ENCODE data around the gene TAF8.
"Not testable (repeated sequence)": the region's sequence is repeated elsewhere in the genome, so short reads cannot be mapped to it uniquely, and the experiment has no call there.

The TAF8 gene

GRCh38 chr6:42050297-42051267, at the start of gene TAF8:
TAF8 (plus strand) TSS chr6:42050524; CDS start chr6:42050542, 18 bp downstream.
- FAIRE-seq: no peak

- no peak for FAIRE-seq
Measured at GRCh38 chr6:42001506-42001905, 48.8 kb upstream of the TAF8 start.

GRCh38 chr6:42003658-42004057, 46.7 kb upstream of the TAF8 start:
- not testable (repeated sequence) for FAIRE-seq

GRCh38 chr6:42007286-42008137, 42.8 kb upstream of the TAF8 start:
- no peak for FAIRE-seq

GRCh38 chr6:42008138-42008528, 42.2 kb upstream of the TAF8 start:
- FAIRE-seq: not testable (repeated sequence)

- no peak for FAIRE-seq
Measured at GRCh38 chr6:42009844-42010184, 40.5 kb upstream of the TAF8 start.

GRCh38 chr6:42010185-42010891, 40.0 kb upstream of the TAF8 start:
- no peak for FAIRE-seq

- no peak for FAIRE-seq
Measured at GRCh38 chr6:42010909-42011308, 39.4 kb upstream of the TAF8 start.

GRCh38 chr6:42012501-42013133, 37.7 kb upstream of the TAF8 start:
- no peak for FAIRE-seq

- no peak for FAIRE-seq
Measured at GRCh38 chr6:42013134-42013516, 37.2 kb upstream of the TAF8 start.

- no peak for FAIRE-seq
Measured at GRCh38 chr6:42017021-42017643, 33.2 kb upstream of the TAF8 start.

GRCh38 chr6:42020967-42021366, 29.4 kb upstream of the TAF8 start:
- FAIRE-seq: no peak

GRCh38 chr6:42021847-42022754, 28.2 kb upstream of the TAF8 start:
- no peak for FAIRE-seq

- FAIRE-seq: no peak
Measured at GRCh38 chr6:42022755-42023384, 27.5 kb upstream of the TAF8 start.

GRCh38 chr6:42025066-42025844, 25.1 kb upstream of the TAF8 start:
- no peak for FAIRE-seq

GRCh38 chr6:42025845-42026243, 24.5 kb upstream of the TAF8 start:
- FAIRE-seq: no peak

GRCh38 chr6:42026540-42026939, 23.8 kb upstream of the TAF8 start:
- FAIRE-seq: no peak

- no peak for FAIRE-seq
Measured at GRCh38 chr6:42028234-42029061, 21.9 kb upstream of the TAF8 start.
